ENCODE data around the gene TULP4. TPM values are rescaled to one million over a fixed set of nuclear protein-coding genes. Genes with fewer than 3 reads are reported as not detected.

Gene TULP4
- total RNA-seq, 1 experiment from 2014 or later = 126 TPM

GRCh38 chr6:158361961-158362669 lies 49.9 kb downstream of the TULP4 start:
- peaks cover 23% of the 10 kb centered on the region for H3K36me3 Mint-ChIP-seq (ENCODE audit: insufficient read depth, unreplicated experiment)
- Histone ChIP-seq H3K27me3 (replicated peaks; ENCODE audit: control insufficient read depth, insufficient read depth, low read length) (no peaks in the 10 kb centered on the region), H3K4me3 (ENCODE audit: low read depth, low read length) (no peak overlapping the region), H3K9me3 (no peaks in the 10 kb centered on the region), H3K36me3 (ENCODE audit: control insufficient read depth, insufficient read depth, low read length) (no peaks in the 10 kb centered on the region), H3K4me1 (no peaks in the 10 kb centered on the region)
- H3K9me3 Mint-ChIP-seq (ENCODE audit: unreplicated experiment) = peaks cover 10% of the 10 kb centered on the region
- peaks cover 14% of the 10 kb centered on the region for H3K4me1 Mint-ChIP-seq (ENCODE audit: low read depth, unreplicated experiment)
- BruUV-seq (replicated peaks) = no TSS peak
- DNase-seq = no peak
- no peak overlapping the region for H3K27ac Mint-ChIP-seq (ENCODE audit: unreplicated experiment)
- CTCF ChIA-PET = no interaction called here
- no peaks in the 10 kb centered on the region for H3K27me3 Mint-ChIP-seq (ENCODE audit: insufficient read depth, unreplicated experiment)
- TF ChIP-seq, protein P1, sequence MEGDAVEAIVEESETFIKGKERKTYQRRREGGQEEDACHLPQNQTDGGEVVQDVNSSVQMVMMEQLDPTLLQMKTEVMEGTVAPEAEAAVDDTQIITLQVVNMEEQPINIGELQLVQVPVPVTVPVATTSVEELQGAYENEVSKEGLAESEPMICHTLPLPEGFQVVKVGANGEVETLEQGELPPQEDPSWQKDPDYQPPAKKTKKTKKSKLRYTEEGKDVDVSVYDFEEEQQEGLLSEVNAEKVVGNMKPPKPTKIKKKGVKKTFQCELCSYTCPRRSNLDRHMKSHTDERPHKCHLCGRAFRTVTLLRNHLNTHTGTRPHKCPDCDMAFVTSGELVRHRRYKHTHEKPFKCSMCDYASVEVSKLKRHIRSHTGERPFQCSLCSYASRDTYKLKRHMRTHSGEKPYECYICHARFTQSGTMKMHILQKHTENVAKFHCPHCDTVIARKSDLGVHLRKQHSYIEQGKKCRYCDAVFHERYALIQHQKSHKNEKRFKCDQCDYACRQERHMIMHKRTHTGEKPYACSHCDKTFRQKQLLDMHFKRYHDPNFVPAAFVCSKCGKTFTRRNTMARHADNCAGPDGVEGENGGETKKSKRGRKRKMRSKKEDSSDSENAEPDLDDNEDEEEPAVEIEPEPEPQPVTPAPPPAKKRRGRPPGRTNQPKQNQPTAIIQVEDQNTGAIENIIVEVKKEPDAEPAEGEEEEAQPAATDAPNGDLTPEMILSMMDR (IDR thresholded peaks at IDR 0.05; ENCODE audit: insufficient read depth in 1 of 2, low read depth in 1 of 2, low read length in 1 of 2, severe bottlenecking in 1 of 2, unreplicated experiment in 1 of 2) = no peak
- POLR2A ChIA-PET = no interaction called here
- intact Hi-C loops (cut with micrococcal nuclease; ENCODE audit: unreplicated experiment) = no loop called here
- no peak overlapping the region for H3K4me3 Mint-ChIP-seq (ENCODE audit: unreplicated experiment)

DNA sequence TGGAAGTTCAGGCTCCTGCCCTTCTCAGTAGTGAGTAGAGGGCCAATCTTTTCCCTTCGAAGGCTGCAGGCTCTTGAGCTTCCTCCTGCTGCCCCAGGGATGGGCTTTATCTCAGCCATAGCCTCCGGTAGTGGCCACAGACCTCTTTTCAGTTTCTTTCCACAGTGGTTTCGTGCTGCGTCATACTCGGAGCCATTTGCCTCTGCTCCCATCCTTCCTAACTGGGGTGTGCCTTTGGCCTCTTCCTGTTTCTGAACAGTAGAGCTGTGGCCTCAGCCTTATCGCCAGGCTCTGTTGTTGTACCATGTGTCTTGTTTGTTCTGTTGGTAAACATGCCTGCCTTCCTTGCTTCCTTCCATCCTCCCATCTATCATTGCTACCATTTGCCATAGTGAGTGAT lies 54.1 kb downstream of the TULP4 start:
- ChIA-PET POLR2A (no interaction called here), CTCF (no interaction called here)
- Mint-ChIP-seq H3K4me3 (ENCODE audit: unreplicated experiment) (no peak overlapping the region), H3K36me3 (ENCODE audit: insufficient read depth, unreplicated experiment) (peaks cover 22% of the 10 kb centered on the region), H3K27me3 (ENCODE audit: insufficient read depth, unreplicated experiment) (no peaks in the 10 kb centered on the region), H3K9me3 (ENCODE audit: unreplicated experiment) (peaks cover 10% of the 10 kb centered on the region), H3K4me1 (ENCODE audit: low read depth, unreplicated experiment) (peaks cover 8% of the 10 kb centered on the region), H3K27ac (ENCODE audit: unreplicated experiment) (peak overlapping the region; percentile 31)
- no peaks in the 10 kb centered on the region for H3K36me3 ChIP-seq (ENCODE audit: control insufficient read depth, insufficient read depth, low read length)
- intact Hi-C loops (cut with micrococcal nuclease; ENCODE audit: unreplicated experiment) = no loop called here
- H3K9me3 ChIP-seq = no peaks in the 10 kb centered on the region
- no peak overlapping the region for H3K4me3 ChIP-seq (ENCODE audit: low read depth, low read length)
- no peak for DNase-seq
- TF ChIP-seq, protein P1 (IDR thresholded peaks at IDR 0.05; ENCODE audit: insufficient read depth in 1 of 2, low read depth in 1 of 2, low read length in 1 of 2, severe bottlenecking in 1 of 2, unreplicated experiment in 1 of 2) = no peak
- no TSS peak for BruUV-seq (replicated peaks)
- H3K27me3 ChIP-seq (replicated peaks; ENCODE audit: control insufficient read depth, insufficient read depth, low read length) = no peaks in the 10 kb centered on the region
- no peaks in the 10 kb centered on the region for H3K4me1 ChIP-seq

- BruUV-seq (replicated peaks) = no TSS peak
- Histone ChIP-seq H3K36me3 (ENCODE audit: control insufficient read depth, insufficient read depth, low read length) (no peaks in the 10 kb centered on the region), H3K27me3 (replicated peaks; ENCODE audit: control insufficient read depth, insufficient read depth, low read length) (no peaks in the 10 kb centered on the region), H3K4me3 (ENCODE audit: low read depth, low read length) (no peak overlapping the region), H3K4me1 (no peaks in the 10 kb centered on the region), H3K9me3 (no peaks in the 10 kb centered on the region)
- peaks cover 10% of the 10 kb centered on the region for H3K9me3 Mint-ChIP-seq (ENCODE audit: unreplicated experiment)
- no peak overlapping the region for H3K4me3 Mint-ChIP-seq (ENCODE audit: unreplicated experiment)
- no peak for DNase-seq
- H3K27ac Mint-ChIP-seq (ENCODE audit: unreplicated experiment) = no peak overlapping the region
- ChIA-PET POLR2A (no interaction called here), CTCF (no interaction called here)
- peaks cover 22% of the 10 kb centered on the region for H3K36me3 Mint-ChIP-seq (ENCODE audit: insufficient read depth, unreplicated experiment)
- intact Hi-C loops (cut with micrococcal nuclease; ENCODE audit: unreplicated experiment) = no loop called here
- no peaks in the 10 kb centered on the region for H3K27me3 Mint-ChIP-seq (ENCODE audit: insufficient read depth, unreplicated experiment)
- TF ChIP-seq, protein P1 (IDR thresholded peaks at IDR 0.05; ENCODE audit: insufficient read depth in 1 of 2, low read depth in 1 of 2, low read length in 1 of 2, severe bottlenecking in 1 of 2, unreplicated experiment in 1 of 2) = no peak
- H3K4me1 Mint-ChIP-seq (ENCODE audit: low read depth, unreplicated experiment) = peaks cover 8% of the 10 kb centered on the region
Measured at GRCh38 chr6:158367816-158368215, 55.6 kb downstream of the TULP4 start.
